IMR-90 (cell line): ENCODE results near the gene FAM47E. TPM values are rescaled to one million over a fixed set of nuclear protein-coding genes. Genes with fewer than 3 reads are reported as not detected.

Experiments
- ATAC-seq: fragments of 200-7000 bp; cut with Tn5 transposase; 2 replicates; pipeline ENCODE4 v1.9.1; 2020; ENCODE audit warnings: low read depth, mild to moderate bottlenecking, moderate library complexity
- BruUV-seq: library from RNA; stranded (reverse); fragments of 400-500 nt; replicated peaks from 2 replicates; lab custom pipeline; 2021; lab: Mats Ljungman, UMichigan
- CTCF ChIA-PET: fragments of 300-600 bp; formaldehyde crosslinking; extraction: SDS; loops from one replicate; lab custom pipeline; 2021; ENCODE audit warnings: antibody characterized with exemption; lab: Yijun Ruan, JAX
- POLR2A ChIA-PET: fragments of 300-600 bp; sonication (Branson Sonifier 250); formaldehyde crosslinking; loops from one replicate; lab custom pipeline; 2022; ENCODE audit warnings: antibody characterized with exemption; ENCODE audit not compliant: unreplicated experiment; lab: Charles Lee
- DNase-seq: peaks from one replicate; pipeline ENCODE4 v3.0.0; 2013
- H2AFZ ChIP-seq: replicated peaks from 2 replicates; pipeline ENCODE3; 2013; ENCODE audit warnings: low read length, mild to moderate bottlenecking; ENCODE audit not compliant: poor library complexity
- H2AK5ac ChIP-seq: 2 replicates; pipeline ENCODE4 v1.6.1; 2013; ENCODE audit warnings: low read depth, low read length, inconsistent platforms
- H2AK9ac ChIP-seq: replicated peaks from 2 replicates; pipeline ENCODE3; 2013; ENCODE audit warnings: mild to moderate bottlenecking, low read depth, low read length, moderate library complexity; ENCODE audit not compliant: poor library complexity
- H2BK120ac ChIP-seq: 2 replicates; pipeline ENCODE4 v1.6.1; 2013; ENCODE audit warnings: low read depth, low read length, inconsistent platforms
- H2BK15ac ChIP-seq: 3 replicates; pipeline ENCODE4 v1.6.1; 2013; ENCODE audit warnings: low read depth, low read length, inconsistent platforms
- H2BK20ac ChIP-seq: 2 replicates; pipeline ENCODE4 v1.6.1; 2013; ENCODE audit warnings: low read depth, mild to moderate bottlenecking, inconsistent platforms, low read length, moderate library complexity
- H2BK5ac ChIP-seq: 2 replicates; pipeline ENCODE4 v1.6.1; 2013; ENCODE audit warnings: mild to moderate bottlenecking, low read depth, low read length, inconsistent platforms; ENCODE audit not compliant: poor library complexity, severe bottlenecking
- H3K14ac ChIP-seq: replicated peaks from 2 replicates; pipeline ENCODE4 v1.6.1; 2013; ENCODE audit warnings: low read depth, low read length, inconsistent platforms
- H3K18ac ChIP-seq: 2 replicates; pipeline ENCODE4 v1.6.1; 2013; ENCODE audit warnings: low read depth, low read length, control low read depth
- H3K23ac ChIP-seq: 2 replicates; pipeline ENCODE4 v1.6.1; 2013; ENCODE audit warnings: low read depth, low read length, inconsistent platforms
- H3K27ac ChIP-seq: 2 replicates; pipeline ENCODE4 v1.5.1; 2013; ENCODE audit warnings: mild to moderate bottlenecking, control low read depth, low read length; ENCODE audit not compliant: insufficient read depth
- H3K27me3 ChIP-seq: 2 replicates; pipeline ENCODE4 v1.6.1; 2013; ENCODE audit warnings: low read length; ENCODE audit not compliant: control insufficient read depth, insufficient read depth
- H3K36me3 ChIP-seq: 2 replicates; pipeline ENCODE4 v1.6.1; 2013; ENCODE audit warnings: low read length, mixed read lengths; ENCODE audit not compliant: control insufficient read depth, insufficient read depth
- H3K4ac ChIP-seq: 2 replicates; pipeline ENCODE4 v1.6.1; 2013; ENCODE audit warnings: low read depth, low read length, inconsistent platforms
- H3K4me1 ChIP-seq: 2 replicates; pipeline ENCODE4 v1.6.1; 2013; ENCODE audit warnings: low read length, mixed read lengths; ENCODE audit not compliant: control insufficient read depth, insufficient read depth
- H3K4me2 ChIP-seq: 2 replicates; pipeline ENCODE4 v1.6.1; 2013; ENCODE audit warnings: low read depth, mild to moderate bottlenecking, control low read depth, low read length, moderate library complexity
- H3K4me3 ChIP-seq: 2 replicates; pipeline ENCODE4 v1.5.1; 2013; ENCODE audit warnings: low read depth, mild to moderate bottlenecking, control low read depth, low read length, moderate library complexity; ENCODE audit not compliant: insufficient read depth
- H3K56ac ChIP-seq: 2 replicates; pipeline ENCODE4 v1.6.1; 2013; ENCODE audit warnings: low read length, inconsistent platforms; ENCODE audit not compliant: insufficient read depth; ENCODE audit errors: extremely low read depth
- H3K79me1 ChIP-seq, 2 experiments: 2 replicates each; pipeline ENCODE4 v1.6.1; 2013; ENCODE audit warnings: low read length in 2 of 2, inconsistent platforms in 1 of 2, low read depth in 1 of 2
- H3K9ac ChIP-seq: 2 replicates; pipeline ENCODE4 v1.6.1; 2013; ENCODE audit warnings: low read depth, low read length, control low read depth
- H3K9me1 ChIP-seq: 2 replicates; pipeline ENCODE4 v1.6.1; 2013; ENCODE audit warnings: low read length, inconsistent platforms; ENCODE audit not compliant: insufficient read depth
- H3K9me3 ChIP-seq: 2 replicates; pipeline ENCODE4 v1.6.1; 2013; ENCODE audit warnings: low read length; ENCODE audit not compliant: control insufficient read depth, insufficient read depth
- H4K20me1 ChIP-seq: 2 replicates; pipeline ENCODE4 v1.6.1; 2013; ENCODE audit warnings: low read length, inconsistent platforms; ENCODE audit not compliant: insufficient read depth
- H4K5ac ChIP-seq: 2 replicates; pipeline ENCODE4 v1.6.1; 2013; ENCODE audit warnings: mild to moderate bottlenecking, low read depth, low read length, control low read depth
- H4K8ac ChIP-seq, 2 experiments: 2 replicates each; pipeline ENCODE4 v1.6.1; 2013; ENCODE audit warnings: low read depth in 2 of 2, low read length in 2 of 2, control low read depth in 1 of 2, inconsistent platforms in 1 of 2
- H4K91ac ChIP-seq: 2 replicates; pipeline ENCODE4 v1.6.1; 2013; ENCODE audit warnings: low read depth, low read length, inconsistent platforms; ENCODE audit not compliant: insufficient read depth
- CTCF ChIP-seq: conservative IDR thresholded peaks from 2 replicates; pipeline ENCODE4 v1.5.1; 2012; ENCODE audit warnings: mild to moderate bottlenecking, low read depth, low read length, improper control_type of control experiment
- dilution Hi-C: fragments of 300-500 bp; cut with HindIII; formaldehyde crosslinking; loops from one replicate; pipeline ENCODE4 v1.14.3; 2018; ENCODE audit warnings: low sequenced_read_pairs; ENCODE audit not compliant: unreplicated experiment
- in situ Hi-C: fragments of 300-500 bp; cut with MboI; formaldehyde crosslinking; loops from 3 replicates; pipeline ENCODE4 v1.14.3; 2019; ENCODE audit warnings: low sequenced_read_pairs, inconsistent platforms, mixed read lengths
- intact Hi-C: fragments of 100-400 bp; cut with micrococcal nuclease; formaldehyde crosslinking; loops from 2 replicates; pipeline ENCODE4 v1.10.0; 2022
- polyA plus RNA-seq, 3 experiments: library from polyadenylated mRNA; depleted of rRNA; stranded (reverse); fragments of >200 nt; gene quantifications; 2 replicates each; pipeline ENCODE4 v1.2.3, GENCODE V29; 2012; ENCODE audit warnings: low replicate concordance in 1 of 3
- total RNA-seq: library from RNA; depleted of rRNA; stranded (reverse); fragments of >200 nt; gene quantifications from 2 replicates; pipeline ENCODE4 v1.2.3, GENCODE V29; 2012

FAM47E gene
- total and polyA plus RNA-seq, 2 of the 4 experiments (the other 2 are of a cell fraction) = 0.05 TPM; not detected in 1

- intact Hi-C loops (no loop called here), in situ Hi-C loops (no loop called here), dilution Hi-C loops (no loop called here)
- Histone ChIP-seq H3K14ac (no peak overlapping the region), H3K79me1 (no peaks in the 10 kb centered on the region), H2AK5ac (no peak overlapping the region), H2BK120ac (no peak overlapping the region), H3K23ac (no peak overlapping the region), H4K8ac (no peak overlapping the region), H3K27ac (no peak overlapping the region), H4K91ac (no peak overlapping the region), H2AK9ac (no peak overlapping the region), H3K9me1 (no peaks in the 10 kb centered on the region), H3K4me2 (no peak overlapping the region), H2AFZ (no peak overlapping the region), H3K56ac (no peak overlapping the region), H2BK5ac (no peak overlapping the region), H4K20me1 (no peaks in the 10 kb centered on the region), H3K9me3 (no peaks in the 10 kb centered on the region; the same call in 1 of the 2 replicates), H3K18ac (no peak overlapping the region), H3K36me3 (no peaks in the 10 kb centered on the region), H3K9ac (no peak overlapping the region), H3K4me3 (no peak overlapping the region), H3K4ac (no peak overlapping the region), H4K5ac (no peak overlapping the region), H3K4me1 (no peaks in the 10 kb centered on the region), H2BK20ac (no peak overlapping the region), H3K27me3 (peaks cover 4% of the 10 kb centered on the region; the same call in 1 of the 2 replicates), H2BK15ac (no peak overlapping the region)
- ChIA-PET CTCF (interaction anchor here (0.6 kb wide), 1 partner anchor 96 kb away, joined by 4 read pairs; no protein-coding TSS in a partner anchor), POLR2A (no interaction called here)
- TF ChIP-seq CTCF = no peak
- ATAC-seq (no peak), DNase-seq (no peak)
- no TSS peak for BruUV-seq
Measured at GRCh38 chr4:76325072-76325471, 73.6 kb downstream of the FAM47E start.
